GM12878 (cell line): Measurements from ENCODE around the gene FBXL15. TPM values are rescaled to one million over a fixed set of nuclear protein-coding genes. Genes with fewer than 3 reads are reported as not detected.

Source experiments
- BACH1 ChIP-seq: fragments of 450-650 bp; IDR thresholded peaks from 2 replicates; pipeline ENCODE4 v1.6.1; 2017; ENCODE audit warnings: mild to moderate bottlenecking, borderline replicate concordance
- BCL11A ChIP-seq: IDR thresholded peaks from 2 replicates; pipeline ENCODE4 v1.6.1; 2011; ENCODE audit warnings: low read depth, low read length
- BCLAF1 ChIP-seq: fragments of 450-650 bp; IDR thresholded peaks from 2 replicates; pipeline ENCODE4 v1.6.1; 2017; ENCODE audit warnings: antibody characterized with exemption, mild to moderate bottlenecking, moderate library complexity
- BHLHE40 ChIP-seq, 2 experiments: fragments of 450-650 bp in 1 of 2; IDR thresholded peaks; 2 replicates each; pipeline ENCODE4 v1.6.1; 2011 to 2017; ENCODE audit warnings: low read depth in 2 of 2, borderline replicate concordance in 1 of 2, improper control_type of control experiment in 1 of 2, low read length in 1 of 2, mild to moderate bottlenecking in 1 of 2
- CHD2 ChIP-seq: IDR thresholded peaks from 2 replicates; pipeline ENCODE4 v1.6.1; 2011; ENCODE audit warnings: low read depth, low read length, improper control_type of control experiment, borderline replicate concordance
- CREM ChIP-seq: IDR thresholded peaks from 2 replicates; pipeline ENCODE4 v1.6.1; 2014; ENCODE audit warnings: antibody characterized with exemption, low read depth
- DPF2 ChIP-seq: fragments of 450-650 bp; IDR thresholded peaks from 2 replicates; pipeline ENCODE4 v1.6.1; 2017; ENCODE audit warnings: mild to moderate bottlenecking
- ELK1 ChIP-seq: IDR thresholded peaks from 2 replicates; pipeline ENCODE4 v1.6.1; 2012; ENCODE audit warnings: low read depth, low read length, improper control_type of control experiment
- GABPA ChIP-seq: IDR thresholded peaks from 2 replicates; pipeline ENCODE4 v1.6.1; 2014; ENCODE audit warnings: antibody characterized with exemption, low read depth, mild to moderate bottlenecking, inconsistent platforms
- GATAD2B ChIP-seq: fragments of 450-650 bp; conservative IDR thresholded peaks from 2 replicates; pipeline ENCODE4 v1.6.1; 2017; ENCODE audit warnings: low read depth, mild to moderate bottlenecking, moderate library complexity
- IRF5 ChIP-seq: fragments of 450-650 bp; IDR thresholded peaks from 2 replicates; pipeline ENCODE4 v1.6.1; 2017; ENCODE audit warnings: borderline replicate concordance
- MAX ChIP-seq: IDR thresholded peaks from 2 replicates; pipeline ENCODE4 v1.6.1; 2012; ENCODE audit warnings: low read depth, low read length, improper control_type of control experiment
- NFYB ChIP-seq: IDR thresholded peaks from 2 replicates; pipeline ENCODE4 v1.6.1; 2011; ENCODE audit warnings: low read depth, mild to moderate bottlenecking, low read length, improper control_type of control experiment, moderate library complexity; ENCODE audit not compliant: insufficient read depth
- NR2C1 ChIP-seq: fragments of 450-650 bp; IDR thresholded peaks from 2 replicates; pipeline ENCODE4 v1.6.1; 2017; ENCODE audit warnings: antibody characterized with exemption, mild to moderate bottlenecking, moderate library complexity
- POLR2A ChIP-seq: IDR thresholded peaks from 2 replicates; pipeline ENCODE4 v1.6.1; 2011; ENCODE audit warnings: low read depth, mild to moderate bottlenecking, low read length
- POU2F2 ChIP-seq: IDR thresholded peaks from 3 replicates; pipeline ENCODE4 v1.6.1; 2011; ENCODE audit warnings: low read depth, mild to moderate bottlenecking, low read length, borderline replicate concordance
- RB1 ChIP-seq: fragments of 450-650 bp; formaldehyde crosslinking; IDR thresholded peaks from 2 replicates; pipeline ENCODE4 v1.6.1; 2017; ENCODE audit warnings: mild to moderate bottlenecking, borderline replicate concordance
- RELB ChIP-seq: fragments of 450-650 bp; IDR thresholded peaks from 2 replicates; pipeline ENCODE4 v1.6.1; 2017; ENCODE audit warnings: low read depth, mild to moderate bottlenecking, moderate library complexity
- SMARCA5 ChIP-seq: fragments of 450-650 bp; IDR thresholded peaks from 2 replicates; pipeline ENCODE4 v1.6.1; 2017; ENCODE audit warnings: mild to moderate bottlenecking
- SMC3 ChIP-seq: IDR thresholded peaks from 2 replicates; pipeline ENCODE4 v1.6.1; 2011; ENCODE audit warnings: low read length, improper control_type of control experiment, borderline replicate concordance
- SP1 ChIP-seq: IDR thresholded peaks from one replicate; pipeline ENCODE4 v1.6.1; 2011; ENCODE audit warnings: low read depth, low read length
- ZBED1 ChIP-seq: IDR thresholded peaks from 2 replicates; pipeline ENCODE4 v1.6.1; 2016; ENCODE audit warnings: borderline replicate concordance
- ZNF217 ChIP-seq: fragments of 450-650 bp; IDR thresholded peaks from 2 replicates; pipeline ENCODE4 v1.6.1; 2017; ENCODE audit warnings: antibody characterized with exemption, mild to moderate bottlenecking
- ZNF24 ChIP-seq: fragments of 450-650 bp; IDR thresholded peaks from 2 replicates; pipeline ENCODE4 v1.6.1; 2017; ENCODE audit warnings: antibody characterized with exemption, mild to moderate bottlenecking
- ZSCAN29 ChIP-seq: fragments of 450-650 bp; IDR thresholded peaks from 2 replicates; pipeline ENCODE4 v1.6.1; 2017; ENCODE audit warnings: mild to moderate bottlenecking, moderate library complexity
- polyA plus RNA-seq, 11 experiments: library from polyadenylated mRNA; depleted of rRNA in 4 of 11; unstranded in 6 of 11; stranded (reverse) in 5 of 11; fragments of >200 nt; fragmentation: Nextera tagmentation in 4 of 11; fragmentation: Illumina TruSeq in 1 of 11; extraction: Ambion mirVana in 4 of 11; extraction: Trizol in 1 of 11; gene quantifications; 1 replicate in 1 of 11; 2 replicates in 10 of 11; pipeline versions ENCODE4 v1.2.1 to v1.2.3, GENCODE V29; 2011 to 2016; ENCODE audit warnings: inconsistent platforms in 2 of 11, missing spikeins in 2 of 11, low read depth in 1 of 11
- total RNA-seq, 4 experiments: library from RNA; depleted of rRNA in 3 of 4; stranded (reverse); fragments of >200 nt in 3 of 4; fragmentation: Illumina TruSeq in 1 of 4; extraction: Trizol in 1 of 4; gene quantifications; 2 replicates each; pipeline versions ENCODE4 v1.2.1 to v1.2.3, GENCODE V29; 2013 to 2021

Gene FBXL15
- total and polyA plus RNA-seq, 10 of the 15 experiments (the other 5 are each of a cell fraction or from before 2014, with no cell fraction given), result 0.13 to 21.3 (median 7.9) TPM

- no peak for TF ChIP-seq BCLAF1
- peak; percentile 86 for TF ChIP-seq BACH1
- peak; percentile 96 for TF ChIP-seq SMARCA5
- peak; percentile 94 for TF ChIP-seq CREM
- peak; percentile 57 for TF ChIP-seq MAX
- peak; percentile 24; the same call in 1 of the 2 replicates for TF ChIP-seq ZNF24
- TF ChIP-seq BCL11A, result no peak
- peak; percentile 54; the same call in 2 of the 3 replicates for TF ChIP-seq POU2F2
- no peak for TF ChIP-seq ZNF217
- TF ChIP-seq NR2C1, result peak; percentile 30; the same call in 1 of the 2 replicates
- TF ChIP-seq IRF5, result no peak
- peak; percentile 26 for TF ChIP-seq SP1
- peak; percentile 42 to 71; a peak in 3 of 4 replicates for TF ChIP-seq BHLHE40 (IDR thresholded peaks at IDR 0.05; ENCODE audit: borderline replicate concordance in 1 of 2, low read depth in 2 of 2, low read length in 1 of 2)
- TF ChIP-seq ELK1, result peak; percentile 38; the same call in 1 of the 2 replicates
- TF ChIP-seq GATAD2B, result peak; percentile 89
- peak; percentile 80 for TF ChIP-seq SMC3
- no peak for TF ChIP-seq ZSCAN29
- TF ChIP-seq POLR2A, result peak; percentile 86
- peak; percentile 63 for TF ChIP-seq DPF2
- TF ChIP-seq NFYB, result no peak
- TF ChIP-seq RB1, result peak; percentile 95
- TF ChIP-seq GABPA, result no peak
- TF ChIP-seq RELB, result 0 out of 2 replicates have a peak, but pooled peaks have one; percentile 37
- TF ChIP-seq ZBED1, result peak; percentile 60; the same call in 1 of the 2 replicates
- TF ChIP-seq CHD2, result peak; percentile 74; the same call in 1 of the 2 replicates
These were observed 21.2 kb upstream of the FBXL15 start (continued) for GRCh38 chr10:102399217-102400021.
